ENCODE results near the gene ENOX1.

GRCh38 chr13:43522788-43523187 lies 264.0 kb downstream of the ENOX1 start:
- TF ChIP-seq CTCF (conservative IDR thresholded peaks at IDR 0.05) (no peak), ZFX (IDR thresholded peaks at IDR 0.05) (no peak)

Data from C4-2B (cell line).